Right lobe of liver (tissue), 6 donors: ENCODE measurements around the gene RUVBL1. TPM values are rescaled to one million over a fixed set of nuclear protein-coding genes. Genes with fewer than 3 reads are reported as not detected.

ENCODE experiments used
- ATAC-seq, 4 donors: fragments of 200-7000 bp; cut with Tn5 transposase; one replicate each; pipeline ENCODE4 v1.9.1; 2020; ENCODE audit warnings: mild to moderate bottlenecking in 4 of 4, moderate library complexity in 4 of 4
- DNase-seq, 3 donors: peaks; one replicate each; pipeline ENCODE4 v3.0.0-alpha.2; 2020
- H3K27ac ChIP-seq, 3 donors: fragments of 200-600 bp; one replicate each; pipeline ENCODE4 v1.8.0; 2022
- H3K27me3 ChIP-seq, 2 donors: fragments of 200-600 bp; one replicate each; pipeline ENCODE4 v1.8.0; 2022
- H3K36me3 ChIP-seq, 4 donors: fragments of 200-600 bp; sonication (generic) in 1 of 4; one replicate each; pipeline versions ENCODE4 v1.5.1 to v1.8.0; 2017 to 2022; ENCODE audit warnings: control low read depth in 1 of 4
- H3K4me1 ChIP-seq, 4 donors: fragments of 200-600 bp; sonication (generic) in 1 of 4; one replicate each; pipeline versions ENCODE4 v1.5.1 to v1.8.0; 2017 to 2022; ENCODE audit warnings: control low read depth in 1 of 4
- H3K4me3 ChIP-seq, 3 donors: fragments of 200-600 bp; one replicate each; pipeline ENCODE4 v1.8.0; 2022
- H3K9me3 ChIP-seq, 4 donors: fragments of 200-600 bp; sonication (generic) in 1 of 4; one replicate each; pipeline versions ENCODE4 v1.5.1 to v1.8.0; 2017 to 2022; ENCODE audit warnings: control low read depth in 1 of 4
- CTCF ChIP-seq, 4 donors: fragments of 200-600 bp in 3 of 4; fragments of 450-650 bp in 1 of 4; IDR thresholded peaks; one replicate each; pipeline versions ENCODE4 v1.5.1 to v1.8.0; 2016 to 2022; ENCODE audit warnings: antibody characterized with exemption in 4 of 4, mild to moderate bottlenecking in 2 of 4
- POLR2A ChIP-seq: fragments of 450-650 bp; IDR thresholded peaks from one replicate; pipeline ENCODE4 v1.6.1; 2017; ENCODE audit warnings: antibody characterized with exemption, mild to moderate bottlenecking
- WGBS: methylation state at CpG from one replicate; pipeline ENCODE4 v1.1.6; 2018; ENCODE audit warnings: low coverage, low lambda C conversion rate; ENCODE audit not compliant: insufficient coverage; ENCODE audit errors: missing lambda C conversion rate; 5-methylcytosine and 5-hydroxymethylcytosine counted together
- intact Hi-C, 2 donors: fragments of 100-400 bp; cut with DNase I; formaldehyde crosslinking; loops; one replicate each; pipeline versions ENCODE4 v1.11.2 to v1.14.1; 2022
- total RNA-seq, 6 experiments: library from RNA; depleted of rRNA in 2 of 6; stranded (reverse); fragments of >200 nt in 2 of 6; fragmentation: NEBNext Ultra II Directional in 3 of 6; extraction: Animal tissue kit (Norgen Biotek cat#: 25700) in 3 of 6; gene quantifications; one replicate each; pipeline versions ENCODE4 v1.1.0 to v1.2.4, GENCODE V29; 2016 to 2023
- donor health status: DM: no; HTN: yes; CAD: no.
- donor health status: DM: no; HTN: no; CAD: no.
- donor health status: DM: no; HTN: no; CAD: no.
- donor health status: DM: no; HTN: yes; CAD: no.
- donor health status: DM: no; HTN: yes; CAD: no.

Gene RUVBL1
- total RNA-seq, 6 experiments from 2014 or later = 8.6 to 20.3 (median 12.9) TPM

GRCh38 chr3:128167973-128168674 is 44.5 kb upstream of the RUVBL1 start:
- Histone ChIP-seq H3K27me3 (no peaks in the 10 kb centered on the region), H3K4me3 (no peak overlapping the region), H3K4me1 (peaks cover 0 to 41% (median 22%) of the 10 kb centered on the region in 4 donors), H3K36me3 (no peaks in the 10 kb centered on the region), H3K9me3 (no peaks in the 10 kb centered on the region), H3K27ac (peak overlapping the region; percentile 24 to 44 (median 40))
- ATAC-seq (peak; percentile 88 to 93 (median 93)), DNase-seq (peak; percentile 63 to 84 (median 79))
- TF ChIP-seq POLR2A = no peak
- TF ChIP-seq CTCF (IDR thresholded peaks at IDR 0.05) = peak in 2 of 4 donors; percentile 15 to 26
- intact Hi-C loops = loop anchor here in 1 of 2 donors (10.0 kb wide), 1 partner anchor 217 kb away; no protein-coding TSS in a partner anchor
- WGBS = 33% methylated on average over 5 of the region's 5 CpGs

GRCh38 chr3:128167646-128167972 is 44.0 kb upstream of the RUVBL1 start:
- Histone ChIP-seq H3K9me3 (no peaks in the 10 kb centered on the region), H3K27ac (peak overlapping the region; percentile 12 to 44 (median 40)), H3K27me3 (no peaks in the 10 kb centered on the region), H3K4me3 (no peak overlapping the region), H3K36me3 (no peaks in the 10 kb centered on the region), H3K4me1 (peaks cover 0 to 41% (median 22%) of the 10 kb centered on the region in 4 donors)
- ATAC-seq (no peak), DNase-seq (no peak)
- WGBS = 54% methylated on average over 7 of the region's 8 CpGs
- intact Hi-C loops = loop anchor here in 1 of 2 donors (10.0 kb wide), 1 partner anchor 217 kb away; no protein-coding TSS in a partner anchor
- TF ChIP-seq CTCF (IDR thresholded peaks at IDR 0.05) = no peak
- TF ChIP-seq POLR2A = no peak

GRCh38 chr3:128166971-128167453 is 43.4 kb upstream of the RUVBL1 start:
- Histone ChIP-seq H3K9me3 (no peaks in the 10 kb centered on the region), H3K36me3 (no peaks in the 10 kb centered on the region), H3K27ac (peak overlapping the region; percentile 12 to 44 (median 40)), H3K27me3 (no peaks in the 10 kb centered on the region), H3K4me3 (no peak overlapping the region), H3K4me1 (peaks cover 0 to 41% (median 22%) of the 10 kb centered on the region in 4 donors)
- no peak for DNase-seq
- peak in 1 of 4 donors; percentile 36 for ATAC-seq
- intact Hi-C loops = loop anchor here in 1 of 2 donors (10.0 kb wide), 1 partner anchor 218 kb away; no protein-coding TSS in a partner anchor
- WGBS = 86% methylated on average over 3 of the region's 5 CpGs
- TF ChIP-seq POLR2A (no peak), CTCF (IDR thresholded peaks at IDR 0.05) (no peak)

- DNase-seq (no peak), ATAC-seq (no peak)
- Histone ChIP-seq H3K9me3 (no peaks in the 10 kb centered on the region), H3K4me3 (no peak overlapping the region), H3K36me3 (no peaks in the 10 kb centered on the region), H3K27ac (no peak overlapping the region), H3K27me3 (no peaks in the 10 kb centered on the region), H3K4me1 (peaks cover 0 to 23% (median 9%) of the 10 kb centered on the region in 4 donors)
- intact Hi-C loops = loop anchor here in 1 of 2 donors (10.0 kb wide), 1 partner anchor 221 kb away; no protein-coding TSS in a partner anchor
- TF ChIP-seq CTCF (IDR thresholded peaks at IDR 0.05) = no peak
- no peak for TF ChIP-seq POLR2A
- WGBS = 91% methylated on average over 5 of the region's 5 CpGs
Measured at GRCh38 chr3:128163432-128163831, 39.8 kb upstream of the RUVBL1 start.
